GM10266 (cell line): Measurements from ENCODE around the gene SYNGR2.

Experiments
- DNase-seq: peaks from one replicate; pipeline ENCODE4 v3.0.0; 2012; ENCODE audit errors: extremely low spot score
- CTCF ChIP-seq: IDR thresholded peaks from 2 replicates; pipeline ENCODE4 v1.5.1; 2012; ENCODE audit warnings: mild to moderate bottlenecking, low read depth; ENCODE audit not compliant: control insufficient read depth, insufficient read depth; ENCODE audit errors: missing control alignments

SYNGR2 gene

GRCh38 chr17:78147315-78147998 lies 20.9 kb upstream of the SYNGR2 start:
- no peak for DNase-seq
- no peak for TF ChIP-seq CTCF

DNA sequence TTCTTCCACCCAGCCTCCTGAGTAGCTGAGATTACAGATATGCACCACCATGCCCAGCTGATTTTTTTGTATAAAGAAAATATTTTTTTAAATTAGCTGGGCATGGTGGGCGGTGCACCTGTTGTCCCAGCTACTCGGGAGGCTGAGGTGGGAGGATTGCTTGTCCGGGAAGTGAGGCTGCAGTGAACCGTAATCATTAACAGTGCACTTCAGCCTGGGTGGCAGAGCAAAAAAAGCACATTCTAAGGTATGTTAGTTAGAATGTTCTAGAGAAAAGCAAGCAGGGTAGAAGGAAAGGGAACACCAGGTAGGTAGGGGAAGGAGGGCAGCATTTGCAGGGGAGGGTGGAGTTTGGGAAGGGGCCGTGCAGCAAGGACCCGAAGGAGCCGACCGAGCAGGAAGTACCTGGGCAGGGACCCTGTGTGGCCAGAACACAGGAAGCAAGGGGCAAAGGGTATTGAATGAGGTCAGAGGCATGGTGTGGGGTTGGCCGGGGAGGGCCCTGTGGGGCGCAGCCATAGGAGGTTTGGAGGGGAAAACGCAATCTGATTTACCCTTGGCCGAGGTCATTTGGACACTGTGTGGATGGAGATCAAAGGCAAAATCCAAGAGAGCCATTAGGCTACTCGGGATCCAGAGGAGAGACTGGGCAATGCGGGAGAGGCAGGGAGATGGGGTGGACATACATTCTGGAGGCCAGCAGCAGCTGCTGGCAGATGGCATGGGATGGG lies 19.9 kb upstream of the SYNGR2 start:
- no peak for TF ChIP-seq CTCF
- DNase-seq, result no peak

DNA sequence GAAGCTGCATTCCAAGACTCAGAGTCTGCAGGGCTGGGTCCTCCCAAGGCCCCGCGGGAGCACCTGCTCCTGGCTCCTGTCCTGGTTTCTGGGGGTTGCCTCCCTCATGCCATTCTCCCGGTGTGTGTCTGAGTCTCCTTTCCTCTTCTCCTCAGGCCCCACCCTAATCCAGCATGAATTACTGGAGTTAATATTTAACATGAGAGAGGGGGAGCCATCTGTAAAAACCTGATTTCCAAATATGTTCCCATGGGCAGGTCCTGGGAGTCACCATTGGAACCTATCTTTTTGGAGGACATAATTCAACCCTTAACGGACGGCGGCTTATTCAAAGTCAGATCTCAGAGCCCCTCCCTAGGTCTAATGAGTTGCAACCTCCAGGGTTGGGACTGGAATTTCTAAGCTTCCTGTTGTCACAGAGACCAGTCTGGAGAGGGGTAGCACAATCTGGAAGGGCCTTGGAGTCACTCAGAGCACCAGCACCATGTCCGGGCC lies 16.8 kb upstream of the SYNGR2 start:
- DNase-seq, result no peak
- TF ChIP-seq CTCF, result no peak

- DNase-seq, result peak; percentile 75
- TF ChIP-seq CTCF, result no peak
Observed at GRCh38 chr17:78154903-78155811, 13.2 kb upstream of the SYNGR2 start.

DNA sequence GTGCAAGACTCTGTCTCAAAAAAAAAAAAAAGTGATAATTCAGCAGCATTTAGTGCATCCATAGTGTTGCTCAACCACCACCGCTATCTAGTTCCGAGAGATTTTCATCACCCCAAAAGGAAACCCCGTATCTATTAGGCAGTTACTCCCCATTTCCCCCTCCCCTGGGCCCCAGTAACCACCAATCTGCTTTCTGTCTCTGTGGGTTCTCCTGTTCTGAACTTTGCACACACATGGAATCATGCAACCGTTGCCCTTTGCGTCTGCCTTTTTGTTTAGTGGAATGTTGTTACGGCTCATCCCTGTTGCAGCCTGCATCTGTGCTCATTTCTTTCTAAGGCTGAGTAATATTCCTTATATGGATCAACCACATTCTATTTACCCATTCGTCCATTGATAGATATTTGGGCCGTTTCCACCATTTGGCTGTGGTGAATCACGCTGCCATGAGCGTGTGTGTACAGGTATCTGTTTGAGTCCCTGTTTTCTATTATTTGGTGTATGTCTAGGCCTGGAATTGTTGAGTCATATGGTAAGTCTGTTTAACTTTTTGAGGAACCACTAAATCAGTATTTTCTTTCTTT lies 8.7 kb upstream of the SYNGR2 start:
- no peak for TF ChIP-seq CTCF
- no peak for DNase-seq

GRCh38 chr17:78163881-78164747 lies 4.3 kb upstream of the SYNGR2 start:
- no peak for DNase-seq
- no peak for TF ChIP-seq CTCF
